Measurements from ENCODE around the gene MAN2B1. TPM values are rescaled to one million over a fixed set of nuclear protein-coding genes. Genes with fewer than 3 reads are reported as not detected.

MAN2B1 gene
- total RNA-seq, 2 donors from 2014 or later = 111 to 118 TPM

DNA sequence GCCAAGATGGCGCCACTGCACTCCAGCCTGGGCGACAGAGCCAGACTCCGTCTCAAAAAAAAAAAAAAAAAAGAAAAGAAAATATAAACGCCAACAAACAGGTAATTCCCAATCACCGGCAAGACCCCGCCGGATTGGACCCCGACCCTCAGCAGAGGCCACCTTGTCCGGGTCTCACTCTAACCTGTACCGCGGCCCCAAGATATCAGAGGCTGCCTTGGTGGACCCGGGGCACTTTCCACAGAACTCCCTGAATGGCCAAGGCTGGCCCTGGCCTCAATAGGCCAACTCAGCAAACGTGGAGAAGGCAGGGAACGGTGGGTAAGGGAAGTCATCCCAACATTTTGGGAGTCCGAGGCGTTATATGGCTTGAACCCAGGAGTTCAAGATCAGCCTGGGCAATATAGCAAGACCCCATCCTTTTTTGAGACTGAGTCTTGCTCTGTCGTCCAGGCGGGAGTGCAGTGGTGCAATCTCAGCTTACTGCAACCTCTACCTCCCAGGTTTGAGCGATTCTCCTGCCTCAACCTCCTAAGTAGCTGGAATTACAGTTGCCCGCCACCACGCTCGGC, 27.8 kb downstream of the MAN2B1 start:
- H3K27ac ChIP-seq = no peak overlapping the region
- DNase-seq (ENCODE audit: low spot score) (no peak), ATAC-seq (ENCODE audit: insufficient number of reproducible peaks, low FRiP score, low read depth) (no peak)
- no peak overlapping the region for H3K4me3 ChIP-seq
- H3K4me1 ChIP-seq (ENCODE audit: control insufficient read depth in 1 of 2, low read depth in 2 of 2) = peaks cover 3 to 5% of the 10 kb centered on the region in 2 donors
- H3K27me3 ChIP-seq (replicated peaks; ENCODE audit: insufficient read depth) = no peaks in the 10 kb centered on the region
- no peaks in the 10 kb centered on the region for H3K9me3 ChIP-seq
- TF ChIP-seq CTCF (IDR thresholded peaks at IDR 0.05) = no peak
- no peaks in the 10 kb centered on the region for H3K36me3 ChIP-seq

- TF ChIP-seq CTCF (IDR thresholded peaks at IDR 0.05) = no peak
- Histone ChIP-seq H3K27me3 (replicated peaks; ENCODE audit: insufficient read depth) (no peaks in the 10 kb centered on the region), H3K4me3 (no peak overlapping the region), H3K9me3 (no peaks in the 10 kb centered on the region), H3K36me3 (no peaks in the 10 kb centered on the region), H3K4me1 (ENCODE audit: control insufficient read depth in 1 of 2, low read depth in 2 of 2) (peaks cover 3 to 5% of the 10 kb centered on the region in 2 donors), H3K27ac (no peak overlapping the region)
- DNase-seq (ENCODE audit: low spot score) = no peak
- no peak for ATAC-seq (ENCODE audit: insufficient number of reproducible peaks, low FRiP score, low read depth)
Observed at GRCh38 chr19:12636631-12637030, 29.9 kb downstream of the MAN2B1 start.

DNA sequence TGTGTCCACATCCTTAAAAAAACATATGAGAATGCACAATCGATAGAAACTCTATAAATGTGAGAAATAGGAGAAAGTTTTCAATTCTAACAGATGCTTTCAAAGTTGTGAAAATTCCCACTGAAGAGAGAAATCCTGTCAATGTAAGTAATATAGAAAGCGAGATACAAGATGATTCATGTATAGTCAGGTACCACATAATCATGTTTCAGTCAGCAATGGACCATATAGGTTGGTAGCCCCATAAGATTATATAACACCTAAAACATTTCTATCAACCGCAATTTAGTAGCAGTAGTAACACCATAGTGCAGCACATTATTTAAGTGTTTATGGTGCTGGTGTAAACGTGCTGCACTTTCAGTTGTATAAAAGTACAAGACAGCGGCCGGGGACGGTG, 37.3 kb downstream of the MAN2B1 start:
- no peak for TF ChIP-seq CTCF (IDR thresholded peaks at IDR 0.05)
- H3K9me3 ChIP-seq = peaks cover 12% of the 10 kb centered on the region
- H3K4me3 ChIP-seq = no peak overlapping the region
- peaks cover 51% of the 10 kb centered on the region for H3K36me3 ChIP-seq
- no peak overlapping the region for H3K27ac ChIP-seq
- H3K4me1 ChIP-seq (ENCODE audit: control insufficient read depth in 1 of 2, low read depth in 2 of 2) = no peaks in the 10 kb centered on the region
- ATAC-seq (ENCODE audit: insufficient number of reproducible peaks, low FRiP score, low read depth) (no peak), DNase-seq (ENCODE audit: low spot score) (no peak)
- H3K27me3 ChIP-seq (replicated peaks; ENCODE audit: insufficient read depth) = no peaks in the 10 kb centered on the region

GRCh38 chr19:12628040-12629022, 38.2 kb downstream of the MAN2B1 start:
- TF ChIP-seq CTCF (IDR thresholded peaks at IDR 0.05) = no peak
- Histone ChIP-seq H3K4me3 (no peak overlapping the region), H3K4me1 (ENCODE audit: control insufficient read depth in 1 of 2, low read depth in 2 of 2) (no peaks in the 10 kb centered on the region), H3K27ac (no peak overlapping the region), H3K9me3 (peaks cover 12% of the 10 kb centered on the region), H3K27me3 (replicated peaks; ENCODE audit: insufficient read depth) (no peaks in the 10 kb centered on the region), H3K36me3 (peaks cover 55% of the 10 kb centered on the region)
- ATAC-seq (ENCODE audit: insufficient number of reproducible peaks, low FRiP score, low read depth) = no peak
- DNase-seq (ENCODE audit: low spot score) = no peak

GRCh38 chr19:12626958-12627357, 39.6 kb downstream of the MAN2B1 start:
- Histone ChIP-seq H3K4me1 (ENCODE audit: control insufficient read depth in 1 of 2, low read depth in 2 of 2) (no peaks in the 10 kb centered on the region), H3K27me3 (replicated peaks; ENCODE audit: insufficient read depth) (no peaks in the 10 kb centered on the region), H3K36me3 (peaks cover 55% of the 10 kb centered on the region), H3K9me3 (peaks cover 12% of the 10 kb centered on the region), H3K27ac (no peak overlapping the region), H3K4me3 (no peak overlapping the region)
- DNase-seq (ENCODE audit: low spot score) (no peak), ATAC-seq (ENCODE audit: insufficient number of reproducible peaks, low FRiP score, low read depth) (no peak)
- TF ChIP-seq CTCF (IDR thresholded peaks at IDR 0.05) = no peak
